Measurements from ENCODE around the gene MCFD2. TPM values are rescaled to one million over a fixed set of nuclear protein-coding genes. Genes with fewer than 3 reads are reported as not detected.

Gene MCFD2
- polyA plus RNA-seq (2011; rRNA removed) (166 and 236 TPM in 2 replicates), polyA minus RNA-seq (2011; rRNA and poly(A)+ RNA removed) (114 and 156 TPM in 2 replicates)

DNA sequence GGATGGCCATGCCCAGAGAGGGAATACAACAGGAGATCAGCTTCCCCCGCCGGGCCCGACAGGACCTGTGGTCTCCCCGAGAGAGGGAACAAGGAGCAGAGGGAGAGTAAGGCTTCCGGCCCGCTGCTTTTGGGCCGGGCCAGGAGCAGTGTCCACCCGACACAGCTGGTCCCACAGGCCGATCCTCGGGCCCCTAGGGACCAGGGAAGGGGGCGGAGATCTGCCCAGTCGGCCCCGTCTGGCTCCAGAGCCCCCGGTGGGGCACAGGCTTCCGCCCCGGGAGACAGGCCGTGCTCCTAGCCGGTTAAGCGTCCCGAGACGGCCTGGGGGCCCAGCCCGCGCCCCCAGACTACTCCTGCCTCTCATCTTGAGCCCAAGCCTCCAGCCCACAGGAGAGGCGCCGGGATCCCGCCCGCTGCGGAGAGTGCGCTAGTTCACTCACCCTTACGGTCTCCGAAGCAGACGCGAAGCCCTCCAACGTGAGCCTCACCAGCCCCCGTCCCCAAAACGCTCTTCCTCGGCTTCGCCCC lies at the start of gene MCFD2:
MCFD2 (minus strand) TSS at position 526 of the 530 bp plus-strand sequence. CDS start 6,635 bp downstream, outside the sequence.
- H3K27me3 ChIP-seq (ENCODE audit: control insufficient read depth, insufficient read depth, low read length) = no peaks in the 10 kb centered on the region
- DNase-seq (ENCODE audit: low read depth) = no peak
- TF ChIP-seq, protein P1, sequence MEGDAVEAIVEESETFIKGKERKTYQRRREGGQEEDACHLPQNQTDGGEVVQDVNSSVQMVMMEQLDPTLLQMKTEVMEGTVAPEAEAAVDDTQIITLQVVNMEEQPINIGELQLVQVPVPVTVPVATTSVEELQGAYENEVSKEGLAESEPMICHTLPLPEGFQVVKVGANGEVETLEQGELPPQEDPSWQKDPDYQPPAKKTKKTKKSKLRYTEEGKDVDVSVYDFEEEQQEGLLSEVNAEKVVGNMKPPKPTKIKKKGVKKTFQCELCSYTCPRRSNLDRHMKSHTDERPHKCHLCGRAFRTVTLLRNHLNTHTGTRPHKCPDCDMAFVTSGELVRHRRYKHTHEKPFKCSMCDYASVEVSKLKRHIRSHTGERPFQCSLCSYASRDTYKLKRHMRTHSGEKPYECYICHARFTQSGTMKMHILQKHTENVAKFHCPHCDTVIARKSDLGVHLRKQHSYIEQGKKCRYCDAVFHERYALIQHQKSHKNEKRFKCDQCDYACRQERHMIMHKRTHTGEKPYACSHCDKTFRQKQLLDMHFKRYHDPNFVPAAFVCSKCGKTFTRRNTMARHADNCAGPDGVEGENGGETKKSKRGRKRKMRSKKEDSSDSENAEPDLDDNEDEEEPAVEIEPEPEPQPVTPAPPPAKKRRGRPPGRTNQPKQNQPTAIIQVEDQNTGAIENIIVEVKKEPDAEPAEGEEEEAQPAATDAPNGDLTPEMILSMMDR (IDR thresholded peaks at IDR 0.05; ENCODE audit: insufficient read depth, low read depth, low read length) = no peak
- H3K4me3 ChIP-seq (ENCODE audit: low read depth, low read length) = peak within 1 kb of the TSS; percentile 97
- H3K36me3 ChIP-seq (ENCODE audit: control insufficient read depth, insufficient read depth, low read length) = peaks cover 6% of the 10 kb centered on the region
- CTCF ChIA-PET = interaction anchor here (0.5 to 4.7 kb wide), 5 partner anchors 13 to 407 kb away, joined by 3 to 25 read pairs (median 3); no protein-coding TSS in a partner anchor
- POLR2A ChIA-PET = no interaction called here

DNA sequence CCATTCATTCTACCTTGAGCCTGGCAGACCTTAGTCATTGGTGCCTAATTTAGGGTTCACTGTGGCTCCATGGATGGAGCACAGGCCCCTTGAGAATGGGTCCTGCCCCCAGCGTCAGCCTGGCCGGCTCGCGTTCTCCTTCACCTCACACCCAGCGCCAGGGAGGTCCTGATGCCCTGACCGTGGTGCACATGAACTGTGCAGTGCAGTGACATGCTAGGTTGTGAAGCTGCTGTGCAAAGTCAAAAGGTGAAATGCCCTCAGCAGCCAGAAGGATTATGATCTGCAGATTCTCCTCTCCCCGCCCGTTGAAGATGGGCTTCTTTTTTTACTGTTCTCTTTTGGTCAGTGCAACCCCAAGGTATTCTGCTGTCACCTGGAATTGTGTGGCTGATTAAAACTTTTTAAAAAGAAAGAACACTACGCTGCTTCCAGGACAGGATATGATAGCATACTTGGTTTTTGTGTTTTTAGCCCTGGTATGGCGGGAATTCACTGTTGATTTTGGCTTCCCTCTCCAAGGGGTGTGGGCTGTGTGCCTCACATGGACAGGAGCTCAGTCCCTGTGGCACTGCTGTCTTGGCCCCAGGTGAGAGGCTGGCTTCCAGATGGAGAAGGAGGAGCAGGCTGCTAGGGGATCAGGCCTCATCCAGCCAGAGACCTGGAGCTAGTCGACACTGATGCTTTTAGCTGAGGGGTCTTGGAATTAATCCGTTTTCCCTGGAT lies 49.4 kb upstream of the MCFD2 start:
- no peak overlapping the region for H3K4me3 ChIP-seq (ENCODE audit: low read depth, low read length)
- peaks cover 17% of the 10 kb centered on the region for H3K36me3 ChIP-seq (ENCODE audit: control insufficient read depth, insufficient read depth, low read length)
- H3K27me3 ChIP-seq (ENCODE audit: control insufficient read depth, insufficient read depth, low read length) = no peaks in the 10 kb centered on the region
- no peak for DNase-seq (ENCODE audit: low read depth)
- ChIA-PET POLR2A (no interaction called here), CTCF (interaction anchor here (1.7 kb wide), 1 partner anchor 9 kb away, joined by 4 read pairs; no protein-coding TSS in a partner anchor)
- TF ChIP-seq, protein P1 (IDR thresholded peaks at IDR 0.05; ENCODE audit: insufficient read depth, low read depth, low read length) = no peak

DNA sequence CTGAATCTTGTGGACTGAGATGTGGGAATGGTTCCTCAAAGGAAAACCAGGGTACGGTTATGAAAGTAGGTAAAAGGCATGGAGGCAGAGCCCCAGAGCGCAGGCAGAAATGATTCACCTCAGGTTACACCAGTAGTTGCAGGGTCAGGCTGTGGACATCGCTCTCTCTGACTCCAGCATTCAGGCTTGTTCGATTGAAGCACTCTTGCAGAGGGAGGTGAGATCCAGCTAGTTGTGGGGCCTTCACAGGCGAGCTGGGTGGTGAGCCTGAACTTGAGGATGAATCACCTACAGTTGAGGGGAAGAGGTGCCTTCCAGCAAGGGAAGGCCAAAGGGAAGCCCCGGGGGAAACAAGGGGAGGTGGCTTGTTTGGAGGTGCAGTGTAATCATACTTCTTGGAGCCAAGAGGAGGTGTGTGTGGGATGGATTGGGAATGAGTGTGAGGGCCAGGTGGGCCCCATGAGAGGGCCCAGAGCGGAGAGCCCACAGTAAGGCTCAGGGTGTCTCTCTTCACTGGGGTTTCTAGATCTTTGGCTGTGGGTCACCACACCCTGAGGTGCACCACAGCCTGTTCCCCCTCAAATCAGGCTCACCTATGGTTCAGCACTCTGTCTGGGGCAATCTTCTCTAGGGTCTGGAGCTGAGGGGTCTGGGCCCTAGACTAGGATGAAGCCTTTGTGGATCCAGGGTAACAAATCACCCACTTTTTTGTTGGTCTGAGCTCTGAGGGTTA lies 48.5 kb upstream of the MCFD2 start:
- no peak for DNase-seq (ENCODE audit: low read depth)
- Histone ChIP-seq H3K4me3 (ENCODE audit: low read depth, low read length) (no peak overlapping the region), H3K27me3 (ENCODE audit: control insufficient read depth, insufficient read depth, low read length) (no peaks in the 10 kb centered on the region), H3K36me3 (ENCODE audit: control insufficient read depth, insufficient read depth, low read length) (peaks cover 26% of the 10 kb centered on the region)
- TF ChIP-seq, protein P1 (IDR thresholded peaks at IDR 0.05; ENCODE audit: insufficient read depth, low read depth, low read length) = no peak
- CTCF ChIA-PET = interaction anchor here (1.7 to 2.4 kb wide), 2 partner anchors 9 to 45 kb away, joined by 4 to 6 read pairs; no protein-coding TSS in a partner anchor
- POLR2A ChIA-PET = no interaction called here

DNA sequence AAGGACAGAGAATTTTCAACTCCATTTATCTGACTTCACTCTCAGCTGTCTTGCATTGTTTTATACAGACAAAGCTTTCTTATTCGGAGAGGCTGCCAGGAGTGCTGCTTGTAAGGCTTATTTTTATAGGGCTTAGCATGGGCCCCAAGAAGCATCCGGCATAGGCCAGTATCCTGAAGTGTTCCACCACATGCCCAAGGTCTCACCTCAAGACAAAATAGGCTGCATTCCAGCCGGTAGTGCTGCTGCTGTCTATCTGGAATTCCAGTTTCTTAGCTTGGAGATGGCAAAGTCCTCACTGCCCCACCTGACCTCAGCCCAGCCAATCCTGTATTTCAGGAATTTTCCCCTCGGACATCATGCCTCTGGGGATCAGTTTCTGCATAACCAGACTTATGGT lies 47.6 kb upstream of the MCFD2 start:
- CTCF ChIA-PET = interaction anchor here (2.4 kb wide), 1 partner anchor 44 kb away, joined by 6 read pairs; no protein-coding TSS in a partner anchor

More for the DNA sequence above, 47.6 kb upstream of the MCFD2 start:
- Histone ChIP-seq H3K36me3 (ENCODE audit: control insufficient read depth, insufficient read depth, low read length) (peaks cover 32% of the 10 kb centered on the region), H3K4me3 (ENCODE audit: low read depth, low read length) (no peak overlapping the region), H3K27me3 (ENCODE audit: control insufficient read depth, insufficient read depth, low read length) (no peaks in the 10 kb centered on the region)
- POLR2A ChIA-PET = no interaction called here
- TF ChIP-seq, protein P1 (IDR thresholded peaks at IDR 0.05; ENCODE audit: insufficient read depth, low read depth, low read length) = no peak
- DNase-seq (ENCODE audit: low read depth) = no peak

Measured in BJ (cell line).